ENCODE measurements around the gene MUC13.

The MUC13 gene, protein sequence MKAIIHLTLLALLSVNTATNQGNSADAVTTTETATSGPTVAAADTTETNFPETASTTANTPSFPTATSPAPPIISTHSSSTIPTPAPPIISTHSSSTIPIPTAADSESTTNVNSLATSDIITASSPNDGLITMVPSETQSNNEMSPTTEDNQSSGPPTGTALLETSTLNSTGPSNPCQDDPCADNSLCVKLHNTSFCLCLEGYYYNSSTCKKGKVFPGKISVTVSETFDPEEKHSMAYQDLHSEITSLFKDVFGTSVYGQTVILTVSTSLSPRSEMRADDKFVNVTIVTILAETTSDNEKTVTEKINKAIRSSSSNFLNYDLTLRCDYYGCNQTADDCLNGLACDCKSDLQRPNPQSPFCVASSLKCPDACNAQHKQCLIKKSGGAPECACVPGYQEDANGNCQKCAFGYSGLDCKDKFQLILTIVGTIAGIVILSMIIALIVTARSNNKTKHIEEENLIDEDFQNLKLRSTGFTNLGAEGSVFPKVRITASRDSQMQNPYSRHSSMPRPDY

DNA sequence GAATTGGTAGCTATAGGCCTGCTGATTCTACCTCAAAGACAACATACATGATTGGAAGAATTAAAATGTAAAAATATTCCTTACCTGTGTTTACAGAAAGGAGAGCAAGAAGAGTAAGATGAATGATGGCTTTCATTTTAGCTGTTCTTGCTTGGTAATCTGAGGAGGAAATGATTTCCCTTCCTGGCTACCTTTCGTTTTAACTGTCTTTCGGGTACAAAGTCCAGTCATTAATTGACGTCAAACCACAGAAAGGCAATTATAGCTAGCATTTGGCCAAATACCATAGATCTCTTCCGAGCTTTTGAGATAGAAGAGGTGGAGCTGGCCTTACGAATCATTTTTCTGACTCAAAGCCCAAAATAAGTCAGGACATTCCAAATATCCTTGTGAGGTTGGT lies at the start of gene MUC13:
Gene MUC13, minus strand, starts transcription at position 175 of the 400 bp plus-strand sequence. Its CDS starts 39 bp downstream, at position 136.
- no peak for TF ChIP-seq GATA3 (IDR thresholded peaks at IDR 0.05; ENCODE audit: low read depth, low read length)
- TF ChIP-seq GATA2 (IDR thresholded peaks at IDR 0.05; ENCODE audit: low read depth, low read length) = no peak

DNA sequence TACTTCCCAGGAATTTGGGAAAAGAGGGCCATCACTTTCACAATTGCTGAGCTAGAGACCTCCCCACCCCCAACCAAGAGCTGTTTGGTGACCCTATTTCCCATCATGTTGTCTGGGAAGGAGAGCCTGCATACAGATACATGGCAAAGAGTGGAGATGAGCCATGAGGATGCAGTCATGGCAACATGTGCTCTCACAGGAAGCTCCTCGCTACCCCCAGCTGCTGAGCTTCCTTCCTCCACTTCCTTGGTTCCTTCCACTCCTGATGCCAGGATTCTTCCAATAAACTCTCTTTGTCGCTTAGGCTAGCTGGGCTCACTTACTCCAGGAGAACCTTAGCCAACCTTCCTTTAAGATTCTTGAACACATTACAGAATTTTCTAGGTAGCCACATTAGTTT lies 48.3 kb upstream of the MUC13 start:
- TF ChIP-seq GATA2 (IDR thresholded peaks at IDR 0.05; ENCODE audit: low read depth, low read length) (no peak), GATA3 (IDR thresholded peaks at IDR 0.05; ENCODE audit: low read depth, low read length) (no peak)

GRCh38 chr3:124981472-124981871 lies 46.9 kb upstream of the MUC13 start:
- no peak for TF ChIP-seq GATA3 (IDR thresholded peaks at IDR 0.05; ENCODE audit: low read depth, low read length)
- TF ChIP-seq GATA2 (IDR thresholded peaks at IDR 0.05; ENCODE audit: low read depth, low read length) = no peak

GRCh38 chr3:124978627-124979026 lies 44.1 kb upstream of the MUC13 start:
- TF ChIP-seq GATA3 (IDR thresholded peaks at IDR 0.05; ENCODE audit: low read depth, low read length) (no peak), GATA2 (IDR thresholded peaks at IDR 0.05; ENCODE audit: low read depth, low read length) (no peak)

DNA sequence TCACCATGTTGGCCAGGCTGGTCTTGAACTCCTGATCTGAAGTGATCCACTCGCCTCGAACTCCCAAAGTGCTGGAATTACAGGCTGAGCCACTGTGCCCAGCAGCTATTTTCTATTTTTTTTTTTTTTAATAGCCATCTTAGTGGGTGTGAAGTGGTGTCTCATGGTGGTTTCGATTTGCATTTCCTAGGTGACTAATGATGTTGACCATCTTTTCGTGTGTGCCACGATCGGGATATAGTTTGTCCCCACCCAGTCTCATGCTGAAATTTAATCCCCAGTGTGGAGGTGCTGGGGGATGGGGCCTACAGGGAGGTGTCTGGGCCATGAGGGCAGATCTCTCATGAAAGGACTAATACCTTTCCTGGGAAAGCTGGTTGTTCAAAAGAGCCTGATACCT lies 41.8 kb upstream of the MUC13 start:
- no peak for TF ChIP-seq GATA3 (IDR thresholded peaks at IDR 0.05; ENCODE audit: low read depth, low read length)
- no peak for TF ChIP-seq GATA2 (IDR thresholded peaks at IDR 0.05; ENCODE audit: low read depth, low read length)

GRCh38 chr3:124974691-124975090 lies 40.1 kb upstream of the MUC13 start:
- TF ChIP-seq GATA2 (IDR thresholded peaks at IDR 0.05; ENCODE audit: low read depth, low read length) = no peak
- no peak for TF ChIP-seq GATA3 (IDR thresholded peaks at IDR 0.05; ENCODE audit: low read depth, low read length)

DNA sequence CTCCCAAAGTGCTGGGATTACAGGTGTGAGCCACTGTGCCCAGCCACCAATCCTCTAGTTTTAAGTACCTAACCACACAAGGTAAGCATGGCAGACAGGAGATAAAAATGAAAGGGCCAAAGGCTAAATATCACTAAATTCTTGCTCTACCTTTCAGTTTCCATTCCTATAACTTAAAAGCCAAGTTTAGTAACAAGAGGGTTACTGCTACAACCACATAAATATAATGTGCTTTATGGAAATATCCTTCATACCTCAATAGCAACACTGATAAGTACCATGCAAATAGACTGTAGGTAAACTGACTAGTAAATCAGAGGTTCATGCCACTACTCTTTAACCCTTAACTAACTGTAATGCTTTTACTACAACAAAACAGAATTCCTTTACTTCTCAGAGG lies 38.7 kb upstream of the MUC13 start:
- TF ChIP-seq GATA3 (IDR thresholded peaks at IDR 0.05; ENCODE audit: low read depth, low read length) = no peak
- no peak for TF ChIP-seq GATA2 (IDR thresholded peaks at IDR 0.05; ENCODE audit: low read depth, low read length)

DNA sequence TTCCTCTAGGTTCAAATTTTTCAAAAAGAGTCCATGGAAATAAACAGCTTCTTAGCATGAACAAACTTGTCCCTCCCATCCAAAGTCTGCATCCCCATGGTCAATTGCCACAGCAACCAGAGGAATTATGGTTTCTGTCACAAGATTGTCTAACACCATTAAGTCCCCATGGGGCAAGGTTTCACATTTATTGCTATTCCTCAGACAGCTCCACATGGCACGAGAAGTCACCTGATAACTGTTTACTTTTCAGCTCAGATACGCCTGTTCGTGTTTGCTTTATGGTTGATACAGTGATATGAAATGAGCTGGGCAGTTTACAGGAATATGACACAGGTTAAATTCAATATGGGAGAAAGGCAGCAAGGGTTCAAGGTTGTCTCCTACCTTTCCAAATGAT lies 37.9 kb upstream of the MUC13 start:
- TF ChIP-seq GATA2 (IDR thresholded peaks at IDR 0.05; ENCODE audit: low read depth, low read length) (no peak), GATA3 (IDR thresholded peaks at IDR 0.05; ENCODE audit: low read depth, low read length) (no peak)

- TF ChIP-seq GATA2 (IDR thresholded peaks at IDR 0.05; ENCODE audit: low read depth, low read length) (no peak), GATA3 (IDR thresholded peaks at IDR 0.05; ENCODE audit: low read depth, low read length) (no peak)
Observed at GRCh38 chr3:124969963-124970722, 35.6 kb upstream of the MUC13 start.

DNA sequence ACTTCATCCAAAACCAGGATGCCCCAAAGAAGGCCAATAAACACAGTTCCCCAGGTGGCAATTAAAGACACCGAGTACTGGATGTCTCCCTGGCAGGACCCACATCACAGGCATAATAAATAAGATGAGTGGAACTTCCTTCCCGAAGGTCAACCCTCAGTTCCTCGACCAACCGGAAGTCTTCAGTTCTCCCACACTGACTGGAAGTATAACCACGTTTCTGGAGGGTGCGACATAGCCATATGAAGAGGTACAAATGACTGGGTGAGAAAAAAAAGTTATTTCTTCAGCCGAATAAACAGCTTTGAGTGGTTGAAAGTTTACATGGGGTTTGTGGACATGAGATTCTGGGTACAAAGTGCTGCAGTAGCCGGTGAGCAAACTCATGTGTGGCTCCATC lies 34.6 kb upstream of the MUC13 start:
- TF ChIP-seq GATA2 (IDR thresholded peaks at IDR 0.05; ENCODE audit: low read depth, low read length) (no peak), GATA3 (IDR thresholded peaks at IDR 0.05; ENCODE audit: low read depth, low read length) (no peak)

DNA sequence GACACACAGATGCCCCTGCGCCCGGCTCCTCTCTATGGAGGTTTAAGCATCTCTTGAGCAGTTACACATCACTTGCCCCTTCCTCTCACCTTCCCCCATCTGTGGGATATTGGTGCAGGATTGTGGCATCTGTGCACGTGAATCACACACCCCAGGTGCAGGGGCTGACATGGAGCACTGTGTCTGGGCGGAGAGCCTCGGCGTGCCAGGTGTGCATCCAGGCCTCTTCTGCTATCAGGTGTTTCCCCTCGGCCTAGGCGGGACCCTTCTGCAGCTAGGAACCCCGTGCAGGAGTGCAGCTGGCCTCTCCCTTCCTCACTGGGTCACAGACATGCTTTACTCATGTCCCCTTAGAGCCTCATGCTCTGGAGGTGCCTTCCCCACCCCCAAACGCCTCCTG lies 33.4 kb upstream of the MUC13 start:
- TF ChIP-seq GATA2 (IDR thresholded peaks at IDR 0.05; ENCODE audit: low read depth, low read length) (no peak), GATA3 (IDR thresholded peaks at IDR 0.05; ENCODE audit: low read depth, low read length) (no peak)

DNA sequence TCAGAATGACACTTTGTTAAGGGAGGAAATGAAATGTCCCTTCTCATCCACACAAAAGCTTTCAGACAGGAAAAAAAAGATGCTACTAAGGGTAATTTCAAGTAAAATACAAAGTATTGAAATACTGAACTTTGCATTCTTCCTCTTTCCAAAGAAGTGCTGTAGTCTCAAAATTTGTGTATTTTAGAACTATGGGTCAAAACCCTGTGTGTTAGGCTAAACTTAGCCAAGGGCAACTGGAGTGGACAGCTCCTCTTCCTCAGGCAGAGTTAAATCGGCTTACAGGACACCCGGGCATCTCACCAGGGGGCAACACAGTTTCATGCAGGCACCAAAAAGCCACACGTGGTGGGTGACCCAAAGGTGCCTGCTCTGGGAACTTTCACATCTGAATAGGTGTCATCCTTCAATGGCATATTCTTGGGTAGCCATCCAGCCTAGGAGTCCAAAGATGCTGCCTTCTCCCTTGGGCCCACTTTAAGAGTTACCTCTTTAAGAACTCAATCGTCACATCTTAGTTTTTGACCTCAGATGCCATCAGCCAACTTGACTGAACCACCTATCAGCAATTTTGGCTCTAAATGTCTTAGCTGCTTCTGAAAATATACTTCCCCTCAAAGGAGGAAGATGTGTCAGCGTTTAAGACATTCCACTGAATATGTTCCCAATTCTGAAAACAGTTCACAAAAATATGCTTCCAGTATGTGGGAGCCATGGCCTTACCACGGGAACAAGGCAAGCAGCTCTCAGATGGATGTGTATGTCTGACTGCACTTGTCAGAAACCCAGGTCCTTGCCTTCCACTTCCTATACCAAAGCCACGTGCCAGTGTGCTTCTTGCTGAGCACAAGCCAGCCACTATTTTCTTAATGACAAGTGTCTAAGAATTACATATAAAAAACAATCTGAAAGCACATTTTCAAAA lies 32.2 kb upstream of the MUC13 start:
- no peak for TF ChIP-seq GATA3 (IDR thresholded peaks at IDR 0.05; ENCODE audit: low read depth, low read length)
- TF ChIP-seq GATA2 (IDR thresholded peaks at IDR 0.05; ENCODE audit: low read depth, low read length) = no peak

- TF ChIP-seq GATA3 (IDR thresholded peaks at IDR 0.05; ENCODE audit: low read depth, low read length) = no peak
Observed at GRCh38 chr3:124965413-124965812, 30.9 kb upstream of the MUC13 start.

DNA sequence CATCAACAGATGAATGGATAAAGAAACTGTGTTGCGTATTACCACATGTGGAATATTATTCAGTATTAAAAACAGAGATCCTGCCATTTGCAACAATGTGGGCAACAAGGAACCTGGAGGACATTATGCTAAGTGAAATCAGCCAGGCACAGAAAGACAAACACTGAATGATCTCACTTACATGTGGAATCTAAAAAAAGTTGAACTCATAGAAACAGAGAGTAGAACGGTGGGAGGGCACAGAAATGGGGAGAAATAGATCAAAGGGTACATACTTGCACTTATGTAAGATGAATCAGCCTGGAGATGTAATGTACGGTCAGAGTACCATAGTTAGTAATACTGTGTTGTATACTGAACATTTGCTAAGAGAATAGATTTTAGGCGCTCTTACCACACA lies 29.8 kb upstream of the MUC13 start:
- TF ChIP-seq GATA3 (IDR thresholded peaks at IDR 0.05; ENCODE audit: low read depth, low read length) = no peak
- TF ChIP-seq GATA2 (IDR thresholded peaks at IDR 0.05; ENCODE audit: low read depth, low read length) = no peak
